Left colon (tissue), 2 donors: Measurements from ENCODE around the gene MTMR2. TPM values are rescaled to one million over a fixed set of nuclear protein-coding genes. Genes with fewer than 3 reads are reported as not detected.
A peak's percentile ranks its signal among the peaks of the same experiment; 100 is the strongest.

ENCODE experiments used
- ATAC-seq: fragments of 200-7000 bp; cut with Tn5 transposase; one replicate; pipeline ENCODE4 v1.9.1; 2020; ENCODE audit warnings: mild to moderate bottlenecking, moderate library complexity
- DNase-seq, 2 donors: peaks; one replicate each; pipeline ENCODE4 v3.0.0-alpha.2; 2020
- intact Hi-C, 2 donors: fragments of 100-400 bp; cut with DNase I in 1 of 2; cut with micrococcal nuclease in 1 of 2; formaldehyde crosslinking; loops; one replicate each; pipeline versions ENCODE4 v1.11.2 to v1.14.0; 2022; cut with DNase I, micrococcal nuclease
- total RNA-seq, 2 donors: library from RNA; stranded (reverse); fragmentation: NEBNext Ultra II Directional; extraction: Animal tissue kit (Norgen Biotek cat#: 25700); gene quantifications; one replicate each; pipeline ENCODE4 v1.2.1, GENCODE V29; 2021
- donor health status: DM: no; HTN: no; CAD: no.
- donor health status: DM: yes; HTN: yes; CAD: no.

The MTMR2 gene
- total RNA-seq, 2 donors from 2014 or later = 17.1 to 22.7 TPM

- DNase-seq (no peak), ATAC-seq (no peak)
- intact Hi-C loops = no loop called here
These were observed 3.3 kb downstream of the MTMR2 start for GRCh38 chr11:95920460-95921105.

GRCh38 chr11:95919514-95919913, 4.4 kb downstream of the MTMR2 start:
- DNase-seq = no peak
- intact Hi-C loops = no loop called here
- ATAC-seq = no peak

- no peak for DNase-seq
- no peak for ATAC-seq
- intact Hi-C loops = no loop called here
These were observed 5.2 kb downstream of the MTMR2 start for GRCh38 chr11:95918720-95919119.

GRCh38 chr11:95918056-95918455, 5.9 kb downstream of the MTMR2 start:
- intact Hi-C loops = no loop called here
- no peak for DNase-seq
- ATAC-seq = no peak

GRCh38 chr11:95917193-95918036, 6.5 kb downstream of the MTMR2 start:
- ATAC-seq (no peak), DNase-seq (no peak)
- intact Hi-C loops = no loop called here

GRCh38 chr11:95916049-95916448, 7.9 kb downstream of the MTMR2 start:
- intact Hi-C loops = no loop called here
- ATAC-seq = no peak
- DNase-seq = no peak

DNA sequence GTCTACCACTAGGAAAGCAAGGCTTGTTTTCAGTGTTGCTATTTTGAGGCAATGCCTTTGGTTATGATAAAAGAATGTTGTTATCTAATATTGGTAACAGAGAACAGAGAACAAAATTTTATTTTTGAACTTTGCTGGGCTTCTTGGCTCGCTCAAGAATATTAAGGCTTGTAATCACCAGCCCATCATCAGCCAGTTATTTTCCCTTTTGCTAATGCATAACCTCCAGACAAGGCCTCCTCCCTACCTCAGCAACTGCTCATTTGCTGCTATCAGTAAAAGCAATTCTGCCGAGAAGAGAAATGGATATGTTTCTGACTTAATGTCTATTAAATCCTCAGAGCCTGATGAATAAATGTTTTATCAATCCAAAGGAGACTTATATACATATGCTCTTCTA, 8.9 kb downstream of the MTMR2 start:
- intact Hi-C loops = no loop called here
- no peak for ATAC-seq
- no peak for DNase-seq

- intact Hi-C loops = no loop called here
- DNase-seq (no peak), ATAC-seq (no peak)
These were observed 9.9 kb downstream of the MTMR2 start for GRCh38 chr11:95913830-95914615.

- intact Hi-C loops = no loop called here
- no peak for DNase-seq
These were observed 10.9 kb downstream of the MTMR2 start for GRCh38 chr11:95912902-95913560.

DNA sequence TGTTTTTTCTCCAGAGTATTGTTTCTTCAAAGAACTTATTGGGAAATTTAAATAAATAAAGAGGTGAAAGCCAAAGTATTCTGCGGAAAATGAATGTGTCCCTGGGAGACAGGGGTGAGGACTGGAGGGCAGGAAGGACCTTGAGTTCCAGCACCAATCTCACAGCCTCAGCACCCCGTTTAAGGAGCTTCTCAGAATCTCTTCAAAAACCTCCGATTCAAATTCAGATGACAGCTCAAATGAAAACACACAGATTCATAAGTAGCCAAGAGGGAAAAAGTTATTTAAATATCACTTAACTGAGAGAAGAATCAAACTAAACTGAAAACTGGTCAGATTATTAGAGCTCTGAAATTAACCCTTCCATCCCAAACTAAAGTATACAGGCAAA, 12.5 kb downstream of the MTMR2 start:
- ATAC-seq = no peak

More at GRCh38 chr11:95912902-95913560, 10.9 kb downstream of the MTMR2 start:
- ATAC-seq = no peak

GRCh38 chr11:95910638-95911368, 13.1 kb downstream of the MTMR2 start:
- no peak for DNase-seq
- no peak for ATAC-seq
- intact Hi-C loops = no loop called here

More for the DNA sequence above, 12.5 kb downstream of the MTMR2 start:
- no peak for DNase-seq
- intact Hi-C loops = no loop called here

GRCh38 chr11:95908826-95909225, 15.1 kb downstream of the MTMR2 start:
- DNase-seq = no peak
- intact Hi-C loops = no loop called here
- no peak for ATAC-seq

- intact Hi-C loops = no loop called here
- no peak for ATAC-seq
- DNase-seq = no peak
These were observed 16.4 kb downstream of the MTMR2 start for GRCh38 chr11:95907476-95907875.

DNA sequence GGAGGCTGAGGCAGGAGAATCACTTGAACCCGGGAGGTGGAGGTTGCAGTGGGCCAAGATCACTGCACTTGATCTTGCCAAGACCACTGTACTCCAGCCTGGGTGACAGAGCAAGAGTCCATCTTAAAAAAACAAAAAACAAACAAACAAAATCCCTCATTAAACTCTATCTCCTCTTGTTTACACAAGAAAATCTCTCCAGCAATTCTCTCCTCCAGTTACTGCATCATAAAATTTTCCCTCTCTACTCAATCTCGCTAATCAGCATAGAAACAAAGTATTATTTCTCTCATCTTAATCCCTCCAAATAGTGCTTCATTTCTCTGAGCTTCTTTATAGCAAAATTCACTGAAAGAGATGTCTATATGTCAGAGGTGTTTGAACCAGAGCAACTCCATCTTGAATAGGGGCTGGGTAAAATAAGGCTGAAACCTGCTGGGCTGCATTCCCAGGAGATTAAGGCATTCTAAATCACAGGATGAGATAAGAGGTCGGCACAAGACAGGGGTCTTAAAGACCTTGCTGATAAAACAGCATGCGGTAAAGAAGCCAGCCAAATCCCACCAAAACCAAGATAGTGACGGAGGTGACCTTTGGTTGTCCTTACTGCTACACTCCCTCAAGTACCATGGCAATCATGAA, 19.8 kb downstream of the MTMR2 start:
- ATAC-seq (peak; percentile 23), DNase-seq (no peak)
- intact Hi-C loops = no loop called here

DNA sequence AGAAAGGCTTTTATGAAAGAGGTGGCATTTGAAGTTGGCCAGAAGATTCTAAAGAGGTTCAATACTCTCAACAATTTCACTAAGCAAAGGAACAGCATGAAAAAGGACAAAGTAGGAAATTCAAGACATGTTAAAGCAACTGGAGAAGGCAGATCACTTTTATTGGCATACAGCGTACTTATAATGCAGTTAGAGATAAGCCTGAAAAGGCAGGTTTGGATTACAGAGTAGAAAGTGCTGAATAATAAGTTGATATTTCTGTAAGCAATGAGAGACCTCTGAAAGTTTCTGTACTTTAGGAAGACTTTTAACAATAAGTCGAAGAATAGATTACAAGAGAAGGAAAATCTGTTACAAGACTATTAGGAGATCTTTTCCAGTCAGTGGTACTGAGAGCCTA, 25.1 kb downstream of the MTMR2 start:
- DNase-seq (no peak), ATAC-seq (peak; percentile 33)
- intact Hi-C loops = no loop called here

- DNase-seq (no peak), ATAC-seq (no peak)
- intact Hi-C loops = no loop called here
These were observed 26.2 kb downstream of the MTMR2 start for GRCh38 chr11:95897731-95898130.

GRCh38 chr11:95895815-95896214, 28.1 kb downstream of the MTMR2 start:
- intact Hi-C loops = no loop called here
- no peak for DNase-seq
- ATAC-seq = no peak

- DNase-seq = no peak
- ATAC-seq = peak; percentile 91
- intact Hi-C loops = no loop called here
These were observed 30.9 kb downstream of the MTMR2 start for GRCh38 chr11:95892892-95893570.
